MM.1S (cell line): ENCODE data around the gene RTN4RL2.

Experiments
- EZH2phosphoT487 ChIP-seq: fragments of 300-600 bp; sonication (generic); IDR thresholded peaks from 2 replicates; pipeline ENCODE4 v1.6.1; 2018; ENCODE audit warnings: antibody characterized with exemption, low read length
- TF ChIP-seq, protein P1 (sequence below): fragments of 300-600 bp; sonication (generic); IDR thresholded peaks from 2 replicates; pipeline ENCODE4 v1.5.1; 2016; ENCODE audit warnings: antibody characterized with exemption, low read length, mixed read lengths

DNA sequence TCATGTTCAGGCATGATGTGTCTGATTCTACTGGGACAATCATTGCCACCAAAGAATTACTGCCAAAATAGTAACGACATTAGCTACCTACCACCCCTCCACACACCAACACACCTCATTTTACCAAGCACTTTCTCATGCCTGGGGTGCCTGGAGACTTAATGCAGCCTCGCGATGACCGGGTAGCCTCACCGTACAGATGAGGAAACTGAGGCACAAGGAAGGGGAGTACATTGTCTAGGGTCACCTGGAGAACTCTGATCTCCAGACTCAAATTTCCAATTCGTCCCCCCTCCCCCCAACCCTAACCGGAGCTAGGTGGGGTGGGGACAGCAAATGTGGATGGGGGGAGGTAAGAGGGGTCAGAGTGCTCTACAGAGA is 2.7 kb upstream of the RTN4RL2 start:
- TF ChIP-seq, protein P1, sequence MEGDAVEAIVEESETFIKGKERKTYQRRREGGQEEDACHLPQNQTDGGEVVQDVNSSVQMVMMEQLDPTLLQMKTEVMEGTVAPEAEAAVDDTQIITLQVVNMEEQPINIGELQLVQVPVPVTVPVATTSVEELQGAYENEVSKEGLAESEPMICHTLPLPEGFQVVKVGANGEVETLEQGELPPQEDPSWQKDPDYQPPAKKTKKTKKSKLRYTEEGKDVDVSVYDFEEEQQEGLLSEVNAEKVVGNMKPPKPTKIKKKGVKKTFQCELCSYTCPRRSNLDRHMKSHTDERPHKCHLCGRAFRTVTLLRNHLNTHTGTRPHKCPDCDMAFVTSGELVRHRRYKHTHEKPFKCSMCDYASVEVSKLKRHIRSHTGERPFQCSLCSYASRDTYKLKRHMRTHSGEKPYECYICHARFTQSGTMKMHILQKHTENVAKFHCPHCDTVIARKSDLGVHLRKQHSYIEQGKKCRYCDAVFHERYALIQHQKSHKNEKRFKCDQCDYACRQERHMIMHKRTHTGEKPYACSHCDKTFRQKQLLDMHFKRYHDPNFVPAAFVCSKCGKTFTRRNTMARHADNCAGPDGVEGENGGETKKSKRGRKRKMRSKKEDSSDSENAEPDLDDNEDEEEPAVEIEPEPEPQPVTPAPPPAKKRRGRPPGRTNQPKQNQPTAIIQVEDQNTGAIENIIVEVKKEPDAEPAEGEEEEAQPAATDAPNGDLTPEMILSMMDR = no peak
- TF ChIP-seq EZH2phosphoT487 = no peak
